Measurements from ENCODE around the gene ZNF165.
"Not testable (repeated sequence)": the region's sequence is repeated elsewhere in the genome, so short reads cannot be mapped to it uniquely, and the experiment has no call there.

DNA sequence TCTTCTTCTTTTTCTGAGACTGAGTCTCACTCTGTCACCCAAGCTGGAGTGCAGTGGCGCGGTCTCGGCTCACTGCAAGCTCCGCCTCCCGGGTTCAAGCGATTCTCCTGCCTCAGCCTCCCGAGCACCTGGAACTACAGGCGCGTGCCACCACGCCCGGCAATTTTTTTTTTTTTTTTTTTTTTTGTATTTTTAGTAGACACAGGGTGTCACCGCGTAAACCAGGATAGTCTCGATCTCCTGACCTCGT, at the start of gene ZNF165:
- TF ChIP-seq, protein P1, sequence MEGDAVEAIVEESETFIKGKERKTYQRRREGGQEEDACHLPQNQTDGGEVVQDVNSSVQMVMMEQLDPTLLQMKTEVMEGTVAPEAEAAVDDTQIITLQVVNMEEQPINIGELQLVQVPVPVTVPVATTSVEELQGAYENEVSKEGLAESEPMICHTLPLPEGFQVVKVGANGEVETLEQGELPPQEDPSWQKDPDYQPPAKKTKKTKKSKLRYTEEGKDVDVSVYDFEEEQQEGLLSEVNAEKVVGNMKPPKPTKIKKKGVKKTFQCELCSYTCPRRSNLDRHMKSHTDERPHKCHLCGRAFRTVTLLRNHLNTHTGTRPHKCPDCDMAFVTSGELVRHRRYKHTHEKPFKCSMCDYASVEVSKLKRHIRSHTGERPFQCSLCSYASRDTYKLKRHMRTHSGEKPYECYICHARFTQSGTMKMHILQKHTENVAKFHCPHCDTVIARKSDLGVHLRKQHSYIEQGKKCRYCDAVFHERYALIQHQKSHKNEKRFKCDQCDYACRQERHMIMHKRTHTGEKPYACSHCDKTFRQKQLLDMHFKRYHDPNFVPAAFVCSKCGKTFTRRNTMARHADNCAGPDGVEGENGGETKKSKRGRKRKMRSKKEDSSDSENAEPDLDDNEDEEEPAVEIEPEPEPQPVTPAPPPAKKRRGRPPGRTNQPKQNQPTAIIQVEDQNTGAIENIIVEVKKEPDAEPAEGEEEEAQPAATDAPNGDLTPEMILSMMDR (IDR thresholded peaks at IDR 0.05): peak in 1 of 3 donors; percentile 3
- not testable (repeated sequence) for TF ChIP-seq POLR2A (IDR thresholded peaks at IDR 0.05)

Data from breast epithelium (tissue), 3 donors.